Trophoblast cell (in vitro differentiated cells and primary cell): ENCODE results near the gene EPN1.

Experiments
- DNase-seq, 2 donors: peaks; one replicate each; pipeline ENCODE4 v3.0.0-alpha.2; 2016
- H2AFZ ChIP-seq: 2 replicates; pipeline ENCODE4 v1.6.1; 2013; ENCODE audit warnings: low read length, moderate library complexity, mild to moderate bottlenecking; ENCODE audit not compliant: insufficient read depth, poor library complexity
- H2AK5ac ChIP-seq: 2 replicates; pipeline ENCODE4 v1.6.1; 2013; ENCODE audit warnings: mild to moderate bottlenecking, low read length
- H2BK120ac ChIP-seq: 2 replicates; pipeline ENCODE4 v1.6.1; 2013; ENCODE audit warnings: low read length, mild to moderate bottlenecking, moderate library complexity; ENCODE audit not compliant: insufficient read depth, poor library complexity
- H2BK12ac ChIP-seq: 2 replicates; pipeline ENCODE4 v1.6.1; 2013; ENCODE audit warnings: mild to moderate bottlenecking, low read length, moderate library complexity
- H2BK5ac ChIP-seq: 2 replicates; pipeline ENCODE4 v1.6.1; 2013; ENCODE audit warnings: low read length, low read depth, moderate library complexity, mild to moderate bottlenecking; ENCODE audit not compliant: poor library complexity
- H3K14ac ChIP-seq: 2 replicates; pipeline ENCODE4 v1.6.1; 2013; ENCODE audit warnings: mild to moderate bottlenecking, low read length
- H3K18ac ChIP-seq: 2 replicates; pipeline ENCODE4 v1.6.1; 2013; ENCODE audit warnings: mild to moderate bottlenecking, low read length
- H3K23ac ChIP-seq: 2 replicates; pipeline ENCODE4 v1.6.1; 2013; ENCODE audit warnings: low read length
- H3K27ac ChIP-seq: 2 replicates; pipeline ENCODE4 v1.5.1; 2013; ENCODE audit warnings: low read depth, mild to moderate bottlenecking, inconsistent platforms, low read length, moderate library complexity
- H3K27me3 ChIP-seq: 2 replicates; pipeline ENCODE4 v1.6.1; 2013; ENCODE audit warnings: inconsistent platforms, mild to moderate bottlenecking, low read length, moderate library complexity; ENCODE audit not compliant: insufficient read depth
- H3K36me3 ChIP-seq, 2 experiments: 1 replicate in 1 of 2; 2 replicates in 1 of 2; pipeline ENCODE4 v1.6.1; 2013; ENCODE audit warnings: low read length in 2 of 2, mild to moderate bottlenecking in 2 of 2, moderate library complexity in 1 of 2; ENCODE audit not compliant: insufficient read depth in 2 of 2, control insufficient read depth in 1 of 2
- H3K4ac ChIP-seq: 2 replicates; pipeline ENCODE4 v1.6.1; 2013; ENCODE audit warnings: low read depth, mild to moderate bottlenecking, low read length, moderate library complexity
- H3K4me1 ChIP-seq, 2 experiments: 1 replicate in 1 of 2; 2 replicates in 1 of 2; pipeline ENCODE4 v1.6.1; 2013; ENCODE audit warnings: low read length in 2 of 2, mild to moderate bottlenecking in 2 of 2, moderate library complexity in 1 of 2; ENCODE audit not compliant: insufficient read depth in 2 of 2, control insufficient read depth in 1 of 2
- H3K4me2 ChIP-seq: 2 replicates; pipeline ENCODE4 v1.6.1; 2013; ENCODE audit warnings: inconsistent platforms, mild to moderate bottlenecking, low read length, moderate library complexity
- H3K4me3 ChIP-seq: 2 replicates; pipeline ENCODE4 v1.5.1; 2013; ENCODE audit warnings: mild to moderate bottlenecking, low read depth, low read length, inconsistent platforms
- H3K79me1 ChIP-seq: one replicate; pipeline ENCODE4 v1.6.1; 2013; ENCODE audit warnings: low read length
- H3K79me2 ChIP-seq: 2 replicates; pipeline ENCODE4 v1.6.1; 2013; ENCODE audit warnings: low read length, mild to moderate bottlenecking; ENCODE audit not compliant: control insufficient read depth, insufficient read depth, poor library complexity
- H3K9ac ChIP-seq: 2 replicates; pipeline ENCODE4 v1.6.1; 2013; ENCODE audit warnings: mild to moderate bottlenecking, low read length
- H3K9me3 ChIP-seq: 2 replicates; pipeline ENCODE4 v1.6.1; 2013; ENCODE audit warnings: low read depth, mild to moderate bottlenecking, control low read depth, inconsistent platforms, low read length; ENCODE audit not compliant: insufficient read depth
- H4K12ac ChIP-seq: 2 replicates; pipeline ENCODE4 v1.6.1; 2013; ENCODE audit warnings: low read depth, mild to moderate bottlenecking, low read length, moderate library complexity
- H4K8ac ChIP-seq: 2 replicates; pipeline ENCODE4 v1.6.1; 2013; ENCODE audit warnings: low read depth, mild to moderate bottlenecking, low read length, moderate library complexity
- H4K91ac ChIP-seq: one replicate; pipeline ENCODE4 v1.6.1; 2013; ENCODE audit warnings: low read depth, mild to moderate bottlenecking, low read length, moderate library complexity
- WGBS: extraction: QIAGEN DNeasy Blood & Tissue Kit; methylation state at CpG from one replicate; pipeline ENCODE4 v1.1.7; 2013; ENCODE audit warnings: missing lambda C conversion rate; ENCODE audit not compliant: insufficient read length, insufficient coverage; ENCODE audit errors: extremely low coverage; 5-methylcytosine and 5-hydroxymethylcytosine counted together

The EPN1 gene

DNA sequence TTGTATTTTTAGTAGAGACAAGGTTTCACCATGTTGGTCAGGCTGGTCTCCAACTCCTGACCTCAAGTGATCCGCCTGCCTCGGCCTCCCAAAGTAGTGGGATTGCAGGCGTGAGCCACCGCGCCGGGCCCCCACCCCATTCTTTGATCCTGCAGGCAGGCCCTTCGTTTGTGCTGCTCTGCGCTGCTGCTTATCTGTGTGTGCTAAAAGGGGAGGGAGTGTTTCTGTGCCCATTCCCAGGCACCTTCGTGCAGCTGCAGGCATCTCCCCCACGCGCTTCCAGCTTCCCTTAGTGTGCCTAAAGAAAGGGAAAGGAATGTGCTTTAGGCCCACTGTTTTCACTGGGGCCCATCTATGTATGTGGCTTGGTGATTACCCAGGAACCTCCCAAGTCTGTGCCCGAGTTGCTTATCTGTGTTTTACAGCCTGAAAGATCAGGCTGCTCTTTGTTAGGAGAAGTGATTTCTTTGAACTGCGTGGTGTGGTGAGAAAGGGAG lies 27.2 kb downstream of the EPN1 start:
- H3K36me3 ChIP-seq: peaks cover 29 to 32% of the 10 kb centered on the region in 2 experiments
- H3K79me2 ChIP-seq: no peaks in the 10 kb centered on the region
- H3K79me1 ChIP-seq: no peaks in the 10 kb centered on the region
- no peak overlapping the region for H3K4ac ChIP-seq
- H2BK120ac ChIP-seq: no peak overlapping the region
- no peak overlapping the region for H3K14ac ChIP-seq
- DNase-seq: no peak
- no peak overlapping the region for H3K9ac ChIP-seq
- H3K4me2 ChIP-seq: no peak overlapping the region
- no peak overlapping the region for H2AFZ ChIP-seq
- H4K8ac ChIP-seq: no peak overlapping the region
- WGBS: no CpG with 5 or more reads among the region's 13 CpGs
- H3K27ac ChIP-seq: no peak overlapping the region
- H3K18ac ChIP-seq: no peak overlapping the region
- peaks cover 8% of the 10 kb centered on the region for H3K9me3 ChIP-seq
- no peak overlapping the region for H4K12ac ChIP-seq
- no peak overlapping the region for H3K23ac ChIP-seq
- no peaks in the 10 kb centered on the region for H3K4me1 ChIP-seq
- no peak overlapping the region for H3K4me3 ChIP-seq
- no peak overlapping the region for H2AK5ac ChIP-seq
- no peaks in the 10 kb centered on the region for H3K27me3 ChIP-seq
- H2BK12ac ChIP-seq: no peak overlapping the region
- no peak overlapping the region for H2BK5ac ChIP-seq
- H4K91ac ChIP-seq: no peak overlapping the region

DNA sequence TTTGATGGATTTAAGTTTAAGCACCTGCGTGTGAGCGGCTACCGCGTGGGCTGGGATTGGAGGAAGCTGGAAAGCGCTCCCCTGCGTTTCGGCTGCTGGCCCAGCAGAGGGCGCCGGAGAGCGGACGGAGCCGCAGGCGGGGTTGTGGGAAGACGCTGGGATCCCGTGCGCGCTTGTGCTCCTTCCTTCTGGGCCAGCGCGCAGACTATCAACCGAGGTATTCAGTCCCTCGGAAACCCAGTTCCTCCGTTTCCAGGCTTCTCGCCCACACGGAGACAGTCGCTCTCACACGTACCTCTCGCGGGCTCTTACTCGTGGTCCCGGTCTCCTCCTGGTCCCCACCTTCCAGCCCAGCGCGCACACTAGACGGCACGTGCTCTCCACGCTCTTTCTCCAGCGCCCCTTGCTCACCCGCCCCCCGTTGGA lies 28.8 kb downstream of the EPN1 start:
- no peak overlapping the region for H4K91ac ChIP-seq

DNA sequence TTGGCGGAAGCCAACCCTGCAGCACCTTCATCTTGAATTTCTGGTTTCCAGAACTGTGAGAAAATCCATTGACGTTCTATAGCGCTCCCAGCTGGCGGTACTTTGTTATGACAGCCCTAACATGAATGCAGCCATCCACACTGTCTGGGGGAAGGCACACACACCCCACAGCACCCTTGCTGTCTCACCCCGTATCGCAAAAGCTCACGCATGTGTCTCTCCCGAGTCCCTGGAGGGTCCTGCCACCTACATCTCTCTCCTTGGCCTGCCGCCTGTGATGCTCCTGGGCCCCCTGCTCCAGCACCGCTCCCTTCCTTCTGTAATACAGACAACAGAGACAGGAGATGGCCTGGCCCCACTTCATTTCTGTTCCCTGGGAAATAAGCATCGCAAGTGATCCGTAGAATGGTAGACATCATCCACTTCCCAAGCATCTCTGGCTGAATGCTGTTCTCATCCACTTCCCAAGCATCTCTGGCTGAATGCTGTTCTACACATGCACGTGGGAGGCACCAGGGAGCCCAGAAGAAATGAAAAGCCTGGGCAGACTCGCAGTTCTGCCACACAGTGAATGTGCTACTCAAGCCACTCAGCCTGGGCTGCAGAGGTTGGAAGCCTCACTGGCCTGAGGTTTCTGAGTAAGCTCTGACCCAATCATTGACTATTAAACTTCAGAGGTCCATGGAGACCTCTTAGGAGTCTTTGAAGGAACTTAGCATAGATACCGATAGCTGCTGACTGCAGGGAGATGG lies 29.6 kb downstream of the EPN1 start:
- H3K79me2 ChIP-seq: no peaks in the 10 kb centered on the region
- no peak overlapping the region for H4K8ac ChIP-seq
- H4K12ac ChIP-seq: no peak overlapping the region
- H2AK5ac ChIP-seq: no peak overlapping the region
- no peaks in the 10 kb centered on the region for H3K27me3 ChIP-seq
- no peak overlapping the region for H3K18ac ChIP-seq
- WGBS: no CpG with 5 or more reads among the region's 15 CpGs
- no peak overlapping the region for H2BK12ac ChIP-seq
- H3K4ac ChIP-seq: no peak overlapping the region
- H3K9ac ChIP-seq: no peak overlapping the region
- H3K27ac ChIP-seq: no peak overlapping the region
- no peak overlapping the region for H2BK120ac ChIP-seq
- no peak for DNase-seq
- peaks cover 15 to 19% of the 10 kb centered on the region in 2 experiments for H3K36me3 ChIP-seq
- H2BK5ac ChIP-seq: no peak overlapping the region
- H3K4me2 ChIP-seq: no peak overlapping the region
- peaks cover 8% of the 10 kb centered on the region for H3K9me3 ChIP-seq
- H3K4me3 ChIP-seq: no peak overlapping the region
- no peaks in the 10 kb centered on the region for H3K4me1 ChIP-seq
- H2AFZ ChIP-seq: no peak overlapping the region
- H3K14ac ChIP-seq: no peak overlapping the region
- no peaks in the 10 kb centered on the region for H3K79me1 ChIP-seq
- no peak overlapping the region for H3K23ac ChIP-seq
- no peak overlapping the region for H4K91ac ChIP-seq

More for the DNA sequence above, 28.8 kb downstream of the EPN1 start:
- Histone ChIP-seq H2AFZ (no peak overlapping the region), H3K79me1 (no peaks in the 10 kb centered on the region), H2BK5ac (no peak overlapping the region), H4K8ac (no peak overlapping the region), H2BK12ac (no peak overlapping the region), H3K9ac (no peak overlapping the region), H3K14ac (no peak overlapping the region), H3K18ac (no peak overlapping the region), H3K4me2 (no peak overlapping the region), H3K9me3 (peaks cover 8% of the 10 kb centered on the region), H3K4me1 (no peaks in the 10 kb centered on the region), H3K4me3 (no peak overlapping the region), H2BK120ac (no peak overlapping the region), H2AK5ac (no peak overlapping the region), H3K27me3 (no peaks in the 10 kb centered on the region), H3K23ac (no peak overlapping the region), H3K27ac (no peak overlapping the region), H3K4ac (no peak overlapping the region), H3K79me2 (no peaks in the 10 kb centered on the region), H3K36me3 (peaks cover 21 to 26% of the 10 kb centered on the region in 2 experiments), H4K12ac (no peak overlapping the region)
- peak; percentile 38 to 71 for DNase-seq
- WGBS: no CpG with 5 or more reads among the region's 38 CpGs

DNA sequence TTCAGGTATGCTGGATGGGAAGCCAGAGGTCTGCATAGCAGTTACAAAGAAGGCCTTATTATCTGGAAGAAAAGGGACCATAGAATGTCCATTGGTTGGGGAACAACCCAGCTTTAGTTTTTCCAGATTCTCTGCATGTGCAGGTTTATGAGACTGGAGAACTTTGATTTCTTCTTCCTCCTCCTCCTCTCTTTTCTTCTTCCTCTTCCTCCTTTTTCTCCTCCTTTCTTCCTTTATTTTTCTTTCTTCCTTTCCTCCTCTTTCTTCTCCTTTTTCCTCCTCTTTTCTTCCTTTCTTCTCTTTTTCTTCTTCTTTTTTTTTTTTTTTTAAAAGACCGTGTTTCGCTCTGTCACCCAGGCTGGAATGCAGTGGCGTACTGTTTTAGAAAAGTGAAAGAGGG lies 30.9 kb downstream of the EPN1 start:
- no peak overlapping the region for H4K91ac ChIP-seq
- WGBS: no CpG with 5 or more reads among the region's 3 CpGs
- H3K9me3 ChIP-seq: peaks cover 11% of the 10 kb centered on the region
- no peak overlapping the region for H4K8ac ChIP-seq
- H2BK120ac ChIP-seq: no peak overlapping the region
- no peak overlapping the region for H4K12ac ChIP-seq
- H3K9ac ChIP-seq: no peak overlapping the region
- H3K14ac ChIP-seq: no peak overlapping the region
- H2AK5ac ChIP-seq: no peak overlapping the region
- H3K27me3 ChIP-seq: no peaks in the 10 kb centered on the region
- H3K4me3 ChIP-seq: no peak overlapping the region
- no peaks in the 10 kb centered on the region for H3K4me1 ChIP-seq
- H2AFZ ChIP-seq: no peak overlapping the region
- H3K4me2 ChIP-seq: no peak overlapping the region
- no peak for DNase-seq
- no peaks in the 10 kb centered on the region for H3K79me2 ChIP-seq
- H3K23ac ChIP-seq: no peak overlapping the region
- H3K18ac ChIP-seq: no peak overlapping the region
- no peaks in the 10 kb centered on the region for H3K79me1 ChIP-seq
- H3K27ac ChIP-seq: no peak overlapping the region
- no peak overlapping the region for H3K4ac ChIP-seq
- H2BK5ac ChIP-seq: no peak overlapping the region
- peaks cover 9 to 12% of the 10 kb centered on the region in 2 experiments for H3K36me3 ChIP-seq
- no peak overlapping the region for H2BK12ac ChIP-seq
